ENCODE measurements around the gene TAF4. TPM values are rescaled to one million over a fixed set of nuclear protein-coding genes. Genes with fewer than 3 reads are reported as not detected.
A peak's percentile ranks its signal among the peaks of the same experiment; 100 is the strongest.

The TAF4 gene
- total and polyA plus RNA-seq, 2 donors from 2014 or later, result 3.7 to 18.4 TPM

DNA sequence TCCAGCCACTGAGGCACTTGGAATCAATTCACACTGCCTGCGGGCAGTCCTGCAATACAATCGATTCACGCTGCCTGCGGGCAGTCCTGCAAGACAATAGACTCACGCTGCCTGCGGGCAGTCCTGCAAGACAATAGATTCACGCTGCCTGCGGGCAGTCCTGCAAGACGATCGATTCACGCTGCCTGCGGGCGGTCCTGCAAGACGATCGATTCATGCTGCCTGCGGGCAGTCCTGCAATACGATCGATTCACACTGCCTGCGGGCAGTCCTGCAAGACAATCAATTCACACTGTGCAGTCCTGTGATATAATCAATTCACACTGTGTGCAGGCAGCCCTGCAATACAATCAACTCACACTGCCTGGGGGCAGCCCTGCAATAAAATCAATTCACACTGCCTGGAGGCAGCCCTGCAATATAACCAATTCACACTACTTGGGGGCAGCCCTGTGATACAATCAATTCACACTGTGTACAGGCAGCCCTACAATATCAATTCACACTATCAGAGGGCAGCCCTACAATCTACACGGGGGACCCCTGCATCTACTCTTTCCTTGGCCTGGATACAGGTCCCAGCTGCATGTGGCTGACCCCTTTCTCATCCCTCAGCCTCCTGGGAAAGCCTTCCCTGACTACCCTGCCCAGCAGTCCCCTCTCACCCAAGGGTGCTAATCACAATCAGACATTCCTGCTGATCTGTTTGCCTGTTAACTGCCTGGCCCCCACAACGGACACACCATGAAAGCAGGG lies 10.4 kb downstream of the TAF4 start:
- FAIRE-seq (no peak), DNase-seq (peak in 2 of 5 donors; percentile 22 to 28)
- TF ChIP-seq, protein P1, sequence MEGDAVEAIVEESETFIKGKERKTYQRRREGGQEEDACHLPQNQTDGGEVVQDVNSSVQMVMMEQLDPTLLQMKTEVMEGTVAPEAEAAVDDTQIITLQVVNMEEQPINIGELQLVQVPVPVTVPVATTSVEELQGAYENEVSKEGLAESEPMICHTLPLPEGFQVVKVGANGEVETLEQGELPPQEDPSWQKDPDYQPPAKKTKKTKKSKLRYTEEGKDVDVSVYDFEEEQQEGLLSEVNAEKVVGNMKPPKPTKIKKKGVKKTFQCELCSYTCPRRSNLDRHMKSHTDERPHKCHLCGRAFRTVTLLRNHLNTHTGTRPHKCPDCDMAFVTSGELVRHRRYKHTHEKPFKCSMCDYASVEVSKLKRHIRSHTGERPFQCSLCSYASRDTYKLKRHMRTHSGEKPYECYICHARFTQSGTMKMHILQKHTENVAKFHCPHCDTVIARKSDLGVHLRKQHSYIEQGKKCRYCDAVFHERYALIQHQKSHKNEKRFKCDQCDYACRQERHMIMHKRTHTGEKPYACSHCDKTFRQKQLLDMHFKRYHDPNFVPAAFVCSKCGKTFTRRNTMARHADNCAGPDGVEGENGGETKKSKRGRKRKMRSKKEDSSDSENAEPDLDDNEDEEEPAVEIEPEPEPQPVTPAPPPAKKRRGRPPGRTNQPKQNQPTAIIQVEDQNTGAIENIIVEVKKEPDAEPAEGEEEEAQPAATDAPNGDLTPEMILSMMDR (IDR thresholded peaks at IDR 0.05; ENCODE audit: borderline replicate concordance, extremely low read depth, insufficient read depth), result no peak
- intact Hi-C loops (cut with DNase I), result no loop called here
- no peaks in the 10 kb centered on the region for H3K9me3 ChIP-seq (ENCODE audit: control insufficient read depth in 2 of 3, insufficient read depth in 1 of 3, low read length in 3 of 3)
- no peak overlapping the region for H3K4me3 ChIP-seq (ENCODE audit: low read length in 3 of 3)
- H3K9ac ChIP-seq (ENCODE audit: low read length in 3 of 3), result no peak overlapping the region
- peaks cover 0 to 2% (median 0%) of the 10 kb centered on the region in 3 donors for H3K4me1 ChIP-seq (ENCODE audit: control insufficient read depth in 2 of 3, insufficient read depth in 2 of 3, low read depth in 1 of 3, low read length in 3 of 3)
- no peaks in the 10 kb centered on the region for H3K36me3 ChIP-seq (ENCODE audit: control insufficient read depth in 2 of 3, insufficient read depth in 3 of 3, low read length in 3 of 3)
- H3K27me3 ChIP-seq (ENCODE audit: control insufficient read depth, insufficient read depth, low read length), result no peaks in the 10 kb centered on the region
- H3K27ac ChIP-seq (ENCODE audit: low read depth in 2 of 2, low read length in 2 of 2), result no peak overlapping the region

GRCh38 chr20:62054451-62054953 lies 11.2 kb downstream of the TAF4 start:
- no peak overlapping the region for H3K4me3 ChIP-seq (ENCODE audit: low read length in 3 of 3)
- H3K9ac ChIP-seq (ENCODE audit: low read length in 3 of 3), result no peak overlapping the region
- H3K4me1 ChIP-seq (ENCODE audit: control insufficient read depth in 2 of 3, insufficient read depth in 2 of 3, low read depth in 1 of 3, low read length in 3 of 3), result no peaks in the 10 kb centered on the region
- intact Hi-C loops (cut with DNase I), result no loop called here
- H3K36me3 ChIP-seq (ENCODE audit: control insufficient read depth in 2 of 3, insufficient read depth in 3 of 3, low read length in 3 of 3), result no peaks in the 10 kb centered on the region
- DNase-seq (peak in 2 of 5 donors; percentile 15 to 53), FAIRE-seq (no peak)
- H3K9me3 ChIP-seq (ENCODE audit: control insufficient read depth in 2 of 3, insufficient read depth in 1 of 3, low read length in 3 of 3), result no peaks in the 10 kb centered on the region
- H3K27ac ChIP-seq (ENCODE audit: low read depth in 2 of 2, low read length in 2 of 2), result no peak overlapping the region
- TF ChIP-seq, protein P1 (IDR thresholded peaks at IDR 0.05; ENCODE audit: borderline replicate concordance, extremely low read depth, insufficient read depth), result no peak
- no peaks in the 10 kb centered on the region for H3K27me3 ChIP-seq (ENCODE audit: control insufficient read depth, insufficient read depth, low read length)

- intact Hi-C loops (cut with DNase I), result no loop called here
- Histone ChIP-seq H3K9ac (ENCODE audit: low read length in 3 of 3) (no peak overlapping the region), H3K27ac (ENCODE audit: low read depth in 2 of 2, low read length in 2 of 2) (no peak overlapping the region), H3K27me3 (ENCODE audit: control insufficient read depth, insufficient read depth, low read length) (no peaks in the 10 kb centered on the region), H3K4me3 (ENCODE audit: low read length in 3 of 3) (no peak overlapping the region), H3K4me1 (ENCODE audit: control insufficient read depth in 2 of 3, insufficient read depth in 2 of 3, low read depth in 1 of 3, low read length in 3 of 3) (no peaks in the 10 kb centered on the region), H3K36me3 (ENCODE audit: control insufficient read depth in 2 of 3, insufficient read depth in 3 of 3, low read length in 3 of 3) (no peaks in the 10 kb centered on the region), H3K9me3 (ENCODE audit: control insufficient read depth in 2 of 3, insufficient read depth in 1 of 3, low read length in 3 of 3) (no peaks in the 10 kb centered on the region)
- peak in 1 of 5 donors; percentile 19 for DNase-seq
- TF ChIP-seq, protein P1 (IDR thresholded peaks at IDR 0.05; ENCODE audit: borderline replicate concordance, extremely low read depth, insufficient read depth), result no peak
- no peak for FAIRE-seq
Measured at GRCh38 chr20:62053465-62054196, 12.1 kb downstream of the TAF4 start.

All from kidney (tissue), 14 donors.